ENCODE results near the gene TRABD2A. TPM values are rescaled to one million over a fixed set of nuclear protein-coding genes. Genes with fewer than 3 reads are reported as not detected.

Gene TRABD2A
- total and polyA plus RNA-seq, 2 of the 13 experiments (the other 11 are each of a cell fraction or from before 2014, with no cell fraction given), result 0.15 TPM; not detected in 1

DNA sequence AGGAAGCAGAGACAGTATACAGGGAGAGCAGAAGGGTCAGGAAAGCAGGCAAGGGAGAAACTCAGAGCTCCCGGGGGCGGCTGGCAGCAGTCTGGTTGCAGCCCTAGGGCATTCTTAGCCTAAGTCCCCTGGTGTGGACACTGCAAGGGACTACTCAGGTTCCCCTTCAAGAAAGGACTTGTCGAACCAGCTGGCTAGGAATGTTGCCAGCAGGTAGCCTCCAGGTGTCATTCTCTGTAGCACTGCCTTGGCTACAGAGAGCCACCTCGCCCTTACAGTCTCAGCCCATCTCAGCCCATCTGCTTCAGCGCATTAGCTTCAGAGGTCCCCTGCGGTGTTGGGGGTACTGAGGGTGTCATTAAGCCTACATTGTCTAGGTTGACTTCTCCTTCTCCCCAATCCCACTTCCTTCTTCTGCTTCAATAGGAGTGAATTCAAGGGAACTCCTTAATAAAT is 13.3 kb upstream of the TRABD2A start (continued):
- TF ChIP-seq ZNF552 (CRISPR knock-in tag; IDR thresholded peaks at IDR 0.05; ENCODE audit: borderline replicate concordance) (no peak), MIXL1 (CRISPR knock-in tag; IDR thresholded peaks at IDR 0.05) (no peak), NFATC3 (CRISPR knock-in tag; IDR thresholded peaks at IDR 0.05) (no peak), ZNF570 (CRISPR knock-in tag; IDR thresholded peaks at IDR 0.05; ENCODE audit: borderline replicate concordance) (no peak), ZMAT3 (CRISPR knock-in tag; conservative IDR thresholded peaks at IDR 0.05) (no peak), TEAD3 (CRISPR knock-in tag; optimal IDR thresholded peaks at IDR 0.05; ENCODE audit: borderline replicate concordance) (no peak), ZNF839 (CRISPR knock-in tag; IDR thresholded peaks at IDR 0.05; ENCODE audit: borderline replicate concordance) (no peak)
- TF ChIP-seq, protein P1, sequence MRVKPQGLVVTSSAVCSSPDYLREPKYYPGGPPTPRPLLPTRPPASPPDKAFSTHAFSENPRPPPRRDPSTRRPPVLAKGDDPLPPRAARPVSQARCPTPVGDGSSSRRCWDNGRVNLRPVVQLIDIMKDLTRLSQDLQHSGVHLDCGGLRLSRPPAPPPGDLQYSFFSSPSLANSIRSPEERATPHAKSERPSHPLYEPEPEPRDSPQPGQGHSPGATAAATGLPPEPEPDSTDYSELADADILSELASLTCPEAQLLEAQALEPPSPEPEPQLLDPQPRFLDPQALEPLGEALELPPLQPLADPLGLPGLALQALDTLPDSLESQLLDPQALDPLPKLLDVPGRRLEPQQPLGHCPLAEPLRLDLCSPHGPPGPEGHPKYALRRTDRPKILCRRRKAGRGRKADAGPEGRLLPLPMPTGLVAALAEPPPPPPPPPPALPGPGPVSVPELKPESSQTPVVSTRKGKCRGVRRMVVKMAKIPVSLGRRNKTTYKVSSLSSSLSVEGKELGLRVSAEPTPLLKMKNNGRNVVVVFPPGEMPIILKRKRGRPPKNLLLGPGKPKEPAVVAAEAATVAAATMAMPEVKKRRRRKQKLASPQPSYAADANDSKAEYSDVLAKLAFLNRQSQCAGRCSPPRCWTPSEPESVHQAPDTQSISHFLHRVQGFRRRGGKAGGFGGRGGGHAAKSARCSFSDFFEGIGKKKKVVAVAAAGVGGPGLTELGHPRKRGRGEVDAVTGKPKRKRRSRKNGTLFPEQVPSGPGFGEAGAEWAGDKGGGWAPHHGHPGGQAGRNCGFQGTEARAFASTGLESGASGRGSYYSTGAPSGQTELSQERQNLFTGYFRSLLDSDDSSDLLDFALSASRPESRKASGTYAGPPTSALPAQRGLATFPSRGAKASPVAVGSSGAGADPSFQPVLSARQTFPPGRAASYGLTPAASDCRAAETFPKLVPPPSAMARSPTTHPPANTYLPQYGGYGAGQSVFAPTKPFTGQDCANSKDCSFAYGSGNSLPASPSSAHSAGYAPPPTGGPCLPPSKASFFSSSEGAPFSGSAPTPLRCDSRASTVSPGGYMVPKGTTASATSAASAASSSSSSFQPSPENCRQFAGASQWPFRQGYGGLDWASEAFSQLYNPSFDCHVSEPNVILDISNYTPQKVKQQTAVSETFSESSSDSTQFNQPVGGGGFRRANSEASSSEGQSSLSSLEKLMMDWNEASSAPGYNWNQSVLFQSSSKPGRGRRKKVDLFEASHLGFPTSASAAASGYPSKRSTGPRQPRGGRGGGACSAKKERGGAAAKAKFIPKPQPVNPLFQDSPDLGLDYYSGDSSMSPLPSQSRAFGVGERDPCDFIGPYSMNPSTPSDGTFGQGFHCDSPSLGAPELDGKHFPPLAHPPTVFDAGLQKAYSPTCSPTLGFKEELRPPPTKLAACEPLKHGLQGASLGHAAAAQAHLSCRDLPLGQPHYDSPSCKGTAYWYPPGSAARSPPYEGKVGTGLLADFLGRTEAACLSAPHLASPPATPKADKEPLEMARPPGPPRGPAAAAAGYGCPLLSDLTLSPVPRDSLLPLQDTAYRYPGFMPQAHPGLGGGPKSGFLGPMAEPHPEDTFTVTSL (CRISPR knock-in tag; IDR thresholded peaks at IDR 0.05; ENCODE audit: borderline replicate concordance), result no peak
